Lung (tissue), 12 donors: Measurements from ENCODE around the gene SDC1. TPM values are rescaled to one million over a fixed set of nuclear protein-coding genes. Genes with fewer than 3 reads are reported as not detected.
"Not testable (repeated sequence)": the region's sequence is repeated elsewhere in the genome, so short reads cannot be mapped to it uniquely, and the experiment has no call there.

Experiments used
- ATAC-seq: fragments of 200-7000 bp; cut with Tn5 transposase; one replicate; pipeline ENCODE4 v1.9.1; 2020; ENCODE audit warnings: moderate number of reproducible peaks; ENCODE audit not compliant: insufficient read depth, low FRiP score
- DNase-seq, 3 donors: peaks; one replicate each; pipeline ENCODE4 v3.0.0-alpha.2; 2013 to 2017
- H3K27ac ChIP-seq, 2 donors: one replicate each; pipeline ENCODE4 v1.5.1; 2013; ENCODE audit warnings: mild to moderate bottlenecking in 2 of 2, moderate library complexity in 2 of 2, control low read depth in 1 of 2, inconsistent platforms in 1 of 2, low read depth in 1 of 2, low read length in 1 of 2
- H3K27me3 ChIP-seq, 3 donors: one replicate each; pipeline ENCODE4 v1.5.1; 2013; ENCODE audit warnings: low read length in 2 of 3; ENCODE audit not compliant: control insufficient read depth in 3 of 3, insufficient read depth in 3 of 3
- H3K36me3 ChIP-seq, 4 donors: one replicate each; pipeline ENCODE4 v1.5.1; 2013; ENCODE audit warnings: low read length in 4 of 4, mild to moderate bottlenecking in 1 of 4, moderate library complexity in 1 of 4; ENCODE audit not compliant: control insufficient read depth in 4 of 4, insufficient read depth in 4 of 4
- H3K4me1 ChIP-seq, 5 donors: one replicate each; pipeline ENCODE4 v1.5.1; 2013; ENCODE audit warnings: low read length in 5 of 5, mild to moderate bottlenecking in 2 of 5, moderate library complexity in 1 of 5; ENCODE audit not compliant: control insufficient read depth in 5 of 5, insufficient read depth in 5 of 5
- H3K4me3 ChIP-seq: one replicate; pipeline ENCODE4 v1.5.1; 2013; ENCODE audit warnings: mild to moderate bottlenecking, control low read depth, moderate library complexity
- H3K9ac ChIP-seq, 2 donors: one replicate each; pipeline ENCODE4 v1.5.1; 2013; ENCODE audit warnings: low read length in 2 of 2, control low read depth in 1 of 2; ENCODE audit not compliant: insufficient read depth in 1 of 2
- H3K9me3 ChIP-seq, 4 donors: one replicate each; pipeline ENCODE4 v1.5.1; 2013; ENCODE audit warnings: low read length in 3 of 4, mild to moderate bottlenecking in 1 of 4, moderate library complexity in 1 of 4; ENCODE audit not compliant: control insufficient read depth in 4 of 4, insufficient read depth in 3 of 4
- CTCF ChIP-seq: IDR thresholded peaks from 2 replicates; pipeline ENCODE4 v1.5.1; 2012; ENCODE audit warnings: mild to moderate bottlenecking; ENCODE audit errors: control extremely low read depth, extremely low read depth
- WGBS, 2 donors: extraction: QIAGEN DNeasy Blood & Tissue Kit; methylation state at CpG; one replicate each; pipeline ENCODE4 v1.1.7; 2013; 5-methylcytosine and 5-hydroxymethylcytosine counted together
- polyA plus RNA-seq, 2 donors: library from polyadenylated mRNA; stranded (reverse); fragments of 200-250 nt; gene quantifications; one replicate each; pipeline ENCODE4 v1.2.1, GENCODE V29; 2013
- total RNA-seq, 2 donors: library from RNA; depleted of rRNA in 1 of 2; stranded (reverse); fragments of >200 nt in 1 of 2; gene quantifications; one replicate each; pipeline ENCODE4 v1.2.1, GENCODE V29; 2014 to 2021
- donor health status: control.
- donor health status: control.
- donor health status: Bipolar disorder and iron deficiency.
- donor health status: healthy.
- donor health status: DM: yes; HTN: yes; CAD: no.

Gene SDC1
- total and polyA plus RNA-seq, 4 donors = 94.1 to 234 (median 173) TPM

- 66 to 71% methylated on average over 9 of the region's 9 CpGs for WGBS, 2 donors
- Histone ChIP-seq H3K4me3 (no peak overlapping the region), H3K27me3 (no peaks in the 10 kb centered on the region), H3K36me3 (peaks cover 0 to 6% (median 3%) of the 10 kb centered on the region in 4 donors), H3K9ac (no peak overlapping the region), H3K27ac (no peak overlapping the region), H3K4me1 (peaks cover 0 to 3% (median 0%) of the 10 kb centered on the region in 5 donors), H3K9me3 (peaks cover 0 to 1% (median 0%) of the 10 kb centered on the region in 4 donors)
- TF ChIP-seq CTCF = no peak
- ATAC-seq (no peak), DNase-seq (no peak)
Observed at GRCh38 chr2:20242727-20243377, 17.9 kb upstream of the SDC1 start.

- H3K9ac ChIP-seq = no peak overlapping the region
- H3K4me1 ChIP-seq = peaks cover 0 to 3% (median 0%) of the 10 kb centered on the region in 5 donors
- no peaks in the 10 kb centered on the region for H3K27me3 ChIP-seq
- no peak for TF ChIP-seq CTCF
- no peak overlapping the region for H3K4me3 ChIP-seq
- WGBS, 2 donors = 41 to 42% methylated on average over 40 to 43 of the region's 43 CpGs
- peaks cover 0 to 1% (median 0%) of the 10 kb centered on the region in 4 donors for H3K9me3 ChIP-seq
- ATAC-seq (no peak), DNase-seq (no peak)
- peaks cover 0 to 4% (median 2%) of the 10 kb centered on the region in 4 donors for H3K36me3 ChIP-seq
- no peak overlapping the region for H3K27ac ChIP-seq
Observed at GRCh38 chr2:20241973-20242726, 17.2 kb upstream of the SDC1 start.

- not testable (repeated sequence) for H3K4me3 ChIP-seq, DNase-seq, H3K27me3 ChIP-seq, H3K9me3 ChIP-seq, ATAC-seq, H3K9ac ChIP-seq, H3K4me1 ChIP-seq, H3K36me3 ChIP-seq, H3K27ac ChIP-seq
- WGBS, 2 donors = 97% methylated on average over 6 of the region's 6 CpGs
Observed at GRCh38 chr2:20240291-20240690, 15.4 kb upstream of the SDC1 start.

GRCh38 chr2:20236496-20236895 lies 11.6 kb upstream of the SDC1 start:
- Histone ChIP-seq H3K36me3 (no peaks in the 10 kb centered on the region), H3K4me1 (peaks cover 0 to 9% (median 0%) of the 10 kb centered on the region in 5 donors), H3K9me3 (peaks cover 0 to 1% (median 0%) of the 10 kb centered on the region in 4 donors), H3K4me3 (no peak overlapping the region), H3K9ac (no peak overlapping the region), H3K27me3 (no peaks in the 10 kb centered on the region), H3K27ac (no peak overlapping the region)
- DNase-seq = no peak
- no peak for ATAC-seq
- 86 to 88% methylated on average over 5 of the region's 5 CpGs for WGBS, 2 donors
- no peak for TF ChIP-seq CTCF
